K562 (cell line): ENCODE measurements around the gene GMPR. TPM values are rescaled to one million over a fixed set of nuclear protein-coding genes. Genes with fewer than 3 reads are reported as not detected.

Experiments used
- CBX8 ChIP-seq: fragments of 200-600 bp; sonication (generic); IDR thresholded peaks from 2 replicates; pipeline ENCODE4 v1.6.1; 2012; ENCODE audit warnings: borderline replicate concordance, mixed run types, low read depth, mild to moderate bottlenecking, moderate library complexity, mixed read lengths, low read length, control low read depth, inconsistent platforms; ENCODE audit not compliant: poor library complexity, severe bottlenecking; ENCODE audit errors: extremely low read depth
- CREM ChIP-seq: IDR thresholded peaks from 2 replicates; pipeline ENCODE4 v1.6.1; 2014; ENCODE audit warnings: antibody characterized with exemption, low read depth
- ESRRB ChIP-seq: fragments of 250-450 bp; sonication (Bioruptor Pico); IDR thresholded peaks from 2 replicates; pipeline ENCODE4 v1.5.0; 2020; ENCODE audit warnings: mild to moderate bottlenecking, moderate library complexity, borderline replicate concordance
- HDAC1 ChIP-seq, 2 experiments: fragments of 450-650 bp; IDR thresholded peaks; 2 replicates each; pipeline ENCODE4 v1.6.1; 2016 to 2017; ENCODE audit warnings: inconsistent platforms in 1 of 2, mild to moderate bottlenecking in 1 of 2, moderate library complexity in 1 of 2
- HMGN3 ChIP-seq: IDR thresholded peaks from 2 replicates; pipeline ENCODE4 v1.6.1; 2011; ENCODE audit warnings: borderline replicate concordance, low read depth, mild to moderate bottlenecking, mixed read lengths, low read length; ENCODE audit not compliant: insufficient read length; ENCODE audit errors: extremely low read depth
- HOXB6 ChIP-seq: fragments of 250-450 bp; sonication (Bioruptor Pico); IDR thresholded peaks from 2 replicates; pipeline ENCODE4 v1.5.1; 2022; ENCODE audit warnings: mild to moderate bottlenecking, borderline replicate concordance
- JUND ChIP-seq, 2 experiments: IDR thresholded peaks; 2 replicates in 1 of 2; 3 replicates in 1 of 2; pipeline ENCODE4 v1.6.1; 2011; ENCODE audit warnings: borderline replicate concordance in 2 of 2, low read depth in 2 of 2, low read length in 2 of 2, improper control_type of control experiment in 1 of 2, missing biosample characterization in 1 of 2, missing genetic modification characterization in 1 of 2, missing genetic modification reagents in 1 of 2
- KAT8 ChIP-seq: fragments of 450-650 bp; IDR thresholded peaks from 2 replicates; pipeline ENCODE4 v1.6.1; 2016; ENCODE audit warnings: low read depth, mild to moderate bottlenecking
- NCOA1 ChIP-seq: fragments of 450-650 bp; IDR thresholded peaks from 2 replicates; pipeline ENCODE4 v1.6.1; 2016; ENCODE audit warnings: low read depth
- NEUROD1 ChIP-seq: fragments of 150-350 bp; IDR thresholded peaks from 2 replicates; pipeline ENCODE4 v1.6.1; 2014; ENCODE audit warnings: borderline replicate concordance, low read length, low read depth; ENCODE audit not compliant: partially characterized antibody
- PRPF4 ChIP-seq: fragments of 200-400 bp; formaldehyde crosslinking; IDR thresholded peaks from one replicate; pipeline ENCODE4 v1.6.1; 2017; ENCODE audit warnings: low read length, low read depth, mild to moderate bottlenecking; ENCODE audit not compliant: insufficient read depth, poor library complexity, severe bottlenecking
- RFX5 ChIP-seq: IDR thresholded peaks from 2 replicates; pipeline ENCODE4 v1.6.1; 2011; ENCODE audit warnings: low read depth, mild to moderate bottlenecking, improper control_type of control experiment, low read length
- SPI1 ChIP-seq: IDR thresholded peaks from 2 replicates; pipeline ENCODE4 v1.6.1; 2011; ENCODE audit warnings: low read depth, low read length, control low read depth, borderline replicate concordance
- XRCC5 ChIP-seq: fragments of 200-400 bp; formaldehyde crosslinking; IDR thresholded peaks from 2 replicates; pipeline ENCODE4 v1.6.1; 2017; ENCODE audit warnings: low read depth, mild to moderate bottlenecking, low read length
- YY1 ChIP-seq, 3 experiments: IDR thresholded peaks; 2 replicates each; pipeline ENCODE4 v1.6.1; 2011; ENCODE audit warnings: low read length in 2 of 3, mild to moderate bottlenecking in 2 of 3, moderate library complexity in 2 of 3, borderline replicate concordance in 1 of 3, control low read depth in 1 of 3, low read depth in 1 of 3; ENCODE audit not compliant: insufficient read depth in 3 of 3, insufficient replicate concordance in 2 of 3, control insufficient read depth in 1 of 3, insufficient read length in 1 of 3; ENCODE audit errors: extremely low read depth in 1 of 3
- ZBED1 ChIP-seq: IDR thresholded peaks from 2 replicates; pipeline ENCODE4 v1.6.1; 2014
- ZNF140 ChIP-seq: fragments of 250-450 bp; sonication (Bioruptor Pico); IDR thresholded peaks from 2 replicates; pipeline ENCODE4 v1.8.0; 2021; ENCODE audit warnings: moderate library complexity, mild to moderate bottlenecking, inconsistent platforms
- ZNF431 ChIP-seq: sonication (generic); formaldehyde crosslinking; IDR thresholded peaks from 2 replicates; pipeline ENCODE4 v1.8.0; 2022; ENCODE audit warnings: mild to moderate bottlenecking, missing genetic modification reagents
- ZNF586 ChIP-seq: fragments of 450-650 bp; formaldehyde crosslinking; conservative IDR thresholded peaks from 2 replicates; pipeline ENCODE4 v1.4.0; 2020; ENCODE audit warnings: mild to moderate bottlenecking, moderate library complexity
- polyA plus RNA-seq, 8 experiments: library from polyadenylated mRNA; depleted of rRNA in 4 of 8; stranded (reverse) in 5 of 8; unstranded in 3 of 8; fragments of >200 nt; fragmentation: Nextera tagmentation in 2 of 8; fragmentation: Illumina TruSeq in 1 of 8; extraction: Ambion mirVana in 2 of 8; extraction: Trizol in 1 of 8; gene quantifications; 2 replicates each; pipeline versions ENCODE4 v1.2.1 to v1.2.3, GENCODE V29; 2011 to 2014; ENCODE audit warnings: inconsistent platforms in 1 of 8, missing spikeins in 1 of 8
- total RNA-seq, 7 experiments: library from RNA; depleted of rRNA in 6 of 7; stranded (reverse); fragments of >200 nt in 6 of 7; fragmentation: Illumina TruSeq in 2 of 7; extraction: Trizol in 2 of 7; gene quantifications; 2 replicates each; pipeline versions ENCODE4 v1.2.1 to v1.2.3, GENCODE V29; 2011 to 2021; ENCODE audit warnings: low replicate concordance in 1 of 7
- TF ChIP-seq, protein P1 (sequence below), 2 experiments: fragments of 450-650 bp; IDR thresholded peaks; 2 replicates each; pipeline ENCODE4 v1.6.1; 2016
- TF ChIP-seq, protein P2 (sequence below): fragments of 450-650 bp; formaldehyde crosslinking; conservative IDR thresholded peaks from 2 replicates; pipeline ENCODE4 v1.4.0; 2022; ENCODE audit warnings: mild to moderate bottlenecking, missing genetic modification characterization
- TF ChIP-seq, protein P3 (sequence below): IDR thresholded peaks from 2 replicates; pipeline ENCODE4 v1.6.1; 2012; ENCODE audit warnings: low read depth, low read length, improper control_type of control experiment, borderline replicate concordance

Gene GMPR
- total and polyA plus RNA-seq, 9 of the 15 experiments (the other 6 are each of a cell fraction or from before 2014, with no cell fraction given), result 34.6 to 83.7 (median 49.8) TPM

DNA sequence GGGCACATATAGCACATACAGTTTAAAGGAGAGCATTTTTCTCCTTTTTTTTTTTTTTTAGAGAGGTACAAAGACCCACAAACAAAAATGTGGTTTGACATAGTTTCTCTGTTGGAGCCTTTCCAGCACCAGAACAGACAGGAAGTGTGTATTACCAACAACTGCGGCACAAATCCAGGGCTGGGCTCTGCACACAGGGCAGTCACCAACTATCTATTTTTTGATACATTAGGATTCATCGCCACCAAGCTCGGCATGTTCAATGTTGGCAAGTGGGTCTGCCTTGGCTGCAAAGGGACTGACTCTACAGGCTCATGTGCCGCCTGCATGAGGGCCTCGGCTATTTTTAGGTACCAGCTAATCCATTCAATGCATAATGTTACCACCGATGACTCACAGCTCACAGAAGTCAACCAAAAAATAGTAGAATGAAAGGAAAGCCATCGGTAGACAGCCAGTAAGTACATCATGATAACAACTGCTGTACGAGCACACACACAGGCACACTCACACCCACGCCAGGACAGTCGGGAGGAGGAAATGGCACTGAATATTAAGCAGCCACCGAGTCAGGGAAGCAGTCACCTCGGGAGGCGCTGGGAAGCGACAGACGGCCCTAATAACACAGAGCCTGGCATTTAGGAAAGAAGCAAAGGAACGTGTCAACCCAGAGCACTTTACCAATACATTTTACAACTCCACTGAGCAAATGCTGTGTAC, 81.6 kb downstream of the GMPR start (continued):
- TF ChIP-seq, protein P1, sequence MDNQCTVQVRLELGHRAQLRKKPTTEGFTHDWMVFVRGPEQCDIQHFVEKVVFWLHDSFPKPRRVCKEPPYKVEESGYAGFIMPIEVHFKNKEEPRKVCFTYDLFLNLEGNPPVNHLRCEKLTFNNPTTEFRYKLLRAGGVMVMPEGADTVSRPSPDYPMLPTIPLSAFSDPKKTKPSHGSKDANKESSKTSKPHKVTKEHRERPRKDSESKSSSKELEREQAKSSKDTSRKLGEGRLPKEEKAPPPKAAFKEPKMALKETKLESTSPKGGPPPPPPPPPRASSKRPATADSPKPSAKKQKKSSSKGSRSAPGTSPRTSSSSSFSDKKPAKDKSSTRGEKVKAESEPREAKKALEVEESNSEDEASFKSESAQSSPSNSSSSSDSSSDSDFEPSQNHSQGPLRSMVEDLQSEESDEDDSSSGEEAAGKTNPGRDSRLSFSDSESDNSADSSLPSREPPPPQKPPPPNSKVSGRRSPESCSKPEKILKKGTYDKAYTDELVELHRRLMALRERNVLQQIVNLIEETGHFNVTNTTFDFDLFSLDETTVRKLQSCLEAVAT (IDR thresholded peaks at IDR 0.05), result 0 out of 4 replicates have a peak, but pooled peaks of 1 of the 2 experiments have one; percentile 59
- no peak for TF ChIP-seq RFX5
- TF ChIP-seq ESRRB (CRISPR knock-in tag), result no peak
- TF ChIP-seq XRCC5, result peak; percentile 46; the same call in 1 of the 2 replicates
- TF ChIP-seq CBX8, result no peak
- peak in 1 of 2 experiments; percentile 70; a peak in 1 of 4 replicates for TF ChIP-seq HDAC1 (IDR thresholded peaks at IDR 0.05)
- peak; percentile 98 for TF ChIP-seq JUND (IDR thresholded peaks at IDR 0.05; ENCODE audit: borderline replicate concordance, low read depth, low read length)
- TF ChIP-seq JUND (tag; IDR thresholded peaks at IDR 0.05; ENCODE audit: borderline replicate concordance, low read depth, low read length), result peak; percentile 97
- TF ChIP-seq HMGN3, result no peak
- no peak for TF ChIP-seq HOXB6 (CRISPR knock-in tag)
- no peak for TF ChIP-seq ZBED1
- TF ChIP-seq, protein P2, sequence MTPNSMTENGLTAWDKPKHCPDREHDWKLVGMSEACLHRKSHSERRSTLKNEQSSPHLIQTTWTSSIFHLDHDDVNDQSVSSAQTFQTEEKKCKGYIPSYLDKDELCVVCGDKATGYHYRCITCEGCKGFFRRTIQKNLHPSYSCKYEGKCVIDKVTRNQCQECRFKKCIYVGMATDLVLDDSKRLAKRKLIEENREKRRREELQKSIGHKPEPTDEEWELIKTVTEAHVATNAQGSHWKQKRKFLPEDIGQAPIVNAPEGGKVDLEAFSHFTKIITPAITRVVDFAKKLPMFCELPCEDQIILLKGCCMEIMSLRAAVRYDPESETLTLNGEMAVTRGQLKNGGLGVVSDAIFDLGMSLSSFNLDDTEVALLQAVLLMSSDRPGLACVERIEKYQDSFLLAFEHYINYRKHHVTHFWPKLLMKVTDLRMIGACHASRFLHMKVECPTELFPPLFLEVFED (CRISPR knock-in tag), result no peak
- TF ChIP-seq, protein P3, sequence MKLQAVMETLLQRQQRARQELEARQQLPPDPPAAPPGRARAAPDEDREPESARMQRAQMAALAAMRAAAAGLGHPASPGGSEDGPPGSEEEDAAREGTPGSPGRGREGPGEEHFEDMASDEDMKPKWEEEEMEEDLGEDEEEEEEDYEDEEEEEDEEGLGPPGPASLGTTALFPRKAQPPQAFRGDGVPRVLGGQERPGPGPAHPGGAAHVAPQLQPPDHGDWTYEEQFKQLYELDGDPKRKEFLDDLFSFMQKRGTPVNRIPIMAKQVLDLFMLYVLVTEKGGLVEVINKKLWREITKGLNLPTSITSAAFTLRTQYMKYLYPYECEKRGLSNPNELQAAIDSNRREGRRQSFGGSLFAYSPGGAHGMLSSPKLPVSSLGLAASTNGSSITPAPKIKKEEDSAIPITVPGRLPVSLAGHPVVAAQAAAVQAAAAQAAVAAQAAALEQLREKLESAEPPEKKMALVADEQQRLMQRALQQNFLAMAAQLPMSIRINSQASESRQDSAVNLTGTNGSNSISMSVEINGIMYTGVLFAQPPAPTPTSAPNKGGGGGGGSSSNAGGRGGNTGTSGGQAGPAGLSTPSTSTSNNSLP, result peak; percentile 46; the same call in 1 of the 2 replicates
- TF ChIP-seq KAT8, result no peak
- 0 out of 2 replicates have a peak, but pooled peaks have one; percentile 52 for TF ChIP-seq NCOA1
- peak; percentile 60 for TF ChIP-seq CREM
- TF ChIP-seq ZNF431, result no peak
- TF ChIP-seq NEUROD1, result peak; percentile 38
- 0 out of 2 replicates have a peak, but pooled peaks have one; percentile 44 for TF ChIP-seq SPI1
- no peak for TF ChIP-seq PRPF4
- TF ChIP-seq YY1 (IDR thresholded peaks at IDR 0.05; ENCODE audit: borderline replicate concordance in 1 of 3, control insufficient read depth in 1 of 3, extremely low read depth in 1 of 3, insufficient read depth in 3 of 3, insufficient read length in 1 of 3, insufficient replicate concordance in 2 of 3, low read depth in 1 of 3, low read length in 2 of 3), result peak in 1 of 3 experiments; percentile 28
- no peak for TF ChIP-seq ZNF586 (CRISPR knock-in tag)
- TF ChIP-seq ZNF140 (CRISPR knock-in tag), result no peak
